Transverse colon (tissue), 4 donors: ENCODE results near the gene REG1B.

Experiments
- CTCF ChIP-seq, 5 experiments: fragments of 200-600 bp in 3 of 5; fragments of 450-650 bp in 2 of 5; sonication (generic) in 3 of 5; IDR thresholded peaks; 1 replicate in 2 of 5; 2 replicates in 3 of 5; pipeline ENCODE4 v1.5.1; 2016 to 2017; ENCODE audit warnings: antibody characterized with exemption in 5 of 5, inconsistent platforms in 3 of 5, mild to moderate bottlenecking in 2 of 5, moderate library complexity in 1 of 5
- POLR2A ChIP-seq: fragments of 450-650 bp; IDR thresholded peaks from one replicate; pipeline ENCODE4 v1.6.1; 2016; ENCODE audit warnings: antibody characterized with exemption, mild to moderate bottlenecking, moderate library complexity
- POLR2AphosphoS5 ChIP-seq, 3 donors: sonication (generic); formaldehyde crosslinking; IDR thresholded peaks; one replicate each; pipeline ENCODE4 v1.6.1; 2016; ENCODE audit warnings: antibody characterized with exemption in 3 of 3

DNA sequence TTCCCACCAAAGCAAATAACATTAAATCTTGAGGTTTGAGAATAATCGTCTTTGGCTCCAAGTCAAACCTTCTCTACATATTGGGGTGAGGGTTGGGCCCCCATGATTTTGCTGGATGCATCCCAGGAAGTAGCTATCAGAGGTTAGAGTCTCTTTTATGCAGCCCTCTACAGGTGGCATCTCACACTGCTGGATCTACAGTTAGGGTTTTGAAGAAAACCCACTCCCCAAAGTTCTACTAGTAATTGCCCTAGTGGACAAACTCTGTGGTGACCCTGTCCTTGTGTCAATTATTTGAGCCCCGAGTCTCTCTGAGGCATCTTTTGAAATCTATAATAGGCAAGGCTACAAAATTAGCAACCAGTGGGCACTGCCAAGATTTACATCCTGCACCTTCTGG is 17.5 kb upstream of the REG1B start:
- TF ChIP-seq POLR2A = no peak
- no peak for TF ChIP-seq CTCF (IDR thresholded peaks at IDR 0.05)
- TF ChIP-seq POLR2AphosphoS5 (IDR thresholded peaks at IDR 0.05) = no peak
